ENCODE measurements around the gene RPAP3.

DNA sequence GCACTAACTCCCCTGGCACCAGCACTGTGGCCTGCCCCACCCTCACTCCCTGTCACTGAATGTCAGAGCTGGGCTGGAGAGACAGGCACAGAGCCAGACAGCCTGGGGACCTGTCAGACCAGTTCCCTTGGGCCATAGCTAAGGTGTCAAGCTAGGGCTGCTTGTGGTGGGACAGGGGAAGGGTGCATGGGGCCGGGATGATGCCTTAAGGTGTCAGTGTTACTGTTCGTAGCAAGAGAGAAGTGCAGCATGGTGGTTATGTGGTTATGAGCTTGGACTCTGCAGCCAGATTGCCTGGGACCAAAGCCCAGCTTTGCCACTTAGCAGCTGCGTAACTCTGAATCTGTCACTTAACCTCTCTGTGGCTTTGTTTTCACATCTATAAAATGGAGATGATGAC, 49.1 kb upstream of the RPAP3 start:
- TF ChIP-seq, protein P1, sequence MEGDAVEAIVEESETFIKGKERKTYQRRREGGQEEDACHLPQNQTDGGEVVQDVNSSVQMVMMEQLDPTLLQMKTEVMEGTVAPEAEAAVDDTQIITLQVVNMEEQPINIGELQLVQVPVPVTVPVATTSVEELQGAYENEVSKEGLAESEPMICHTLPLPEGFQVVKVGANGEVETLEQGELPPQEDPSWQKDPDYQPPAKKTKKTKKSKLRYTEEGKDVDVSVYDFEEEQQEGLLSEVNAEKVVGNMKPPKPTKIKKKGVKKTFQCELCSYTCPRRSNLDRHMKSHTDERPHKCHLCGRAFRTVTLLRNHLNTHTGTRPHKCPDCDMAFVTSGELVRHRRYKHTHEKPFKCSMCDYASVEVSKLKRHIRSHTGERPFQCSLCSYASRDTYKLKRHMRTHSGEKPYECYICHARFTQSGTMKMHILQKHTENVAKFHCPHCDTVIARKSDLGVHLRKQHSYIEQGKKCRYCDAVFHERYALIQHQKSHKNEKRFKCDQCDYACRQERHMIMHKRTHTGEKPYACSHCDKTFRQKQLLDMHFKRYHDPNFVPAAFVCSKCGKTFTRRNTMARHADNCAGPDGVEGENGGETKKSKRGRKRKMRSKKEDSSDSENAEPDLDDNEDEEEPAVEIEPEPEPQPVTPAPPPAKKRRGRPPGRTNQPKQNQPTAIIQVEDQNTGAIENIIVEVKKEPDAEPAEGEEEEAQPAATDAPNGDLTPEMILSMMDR (IDR thresholded peaks at IDR 0.05) = no peak
- TF ChIP-seq POLR2AphosphoS5 (IDR thresholded peaks at IDR 0.05) (no peak), POLR2A (IDR thresholded peaks at IDR 0.05) (no peak)
